Breast epithelium (tissue), 4 donors: ENCODE results near the gene SPAAR. TPM values are rescaled to one million over a fixed set of nuclear protein-coding genes. Genes with fewer than 3 reads are reported as not detected.
A peak's percentile ranks its signal among the peaks of the same experiment; 100 is the strongest.

Source experiments
- DNase-seq, 2 donors: peaks; one replicate each; pipeline ENCODE4 v3.0.0-alpha.2; 2019; ENCODE audit warnings: low spot score in 2 of 2
- H3K27ac ChIP-seq, 2 donors: fragments of 200-600 bp; sonication (generic) in 1 of 2; one replicate each; pipeline ENCODE4 v1.5.1; 2016 to 2019; ENCODE audit warnings: mild to moderate bottlenecking in 1 of 2
- H3K27me3 ChIP-seq, 2 donors: fragments of 200-600 bp; sonication (generic) in 1 of 2; one replicate each; pipeline versions ENCODE4 v1.5.1 to v1.6.0; 2017 to 2019; ENCODE audit warnings: control low read depth in 1 of 2, mild to moderate bottlenecking in 1 of 2
- H3K36me3 ChIP-seq: fragments of 200-600 bp; one replicate; pipeline ENCODE4 v1.5.1; 2019
- H3K4me1 ChIP-seq, 2 donors: fragments of 200-600 bp; sonication (generic); one replicate each; pipeline ENCODE4 v1.5.1; 2016 to 2019; ENCODE audit warnings: control low read depth in 1 of 2
- H3K4me3 ChIP-seq, 3 donors: fragments of 200-600 bp; sonication (generic); 1 replicate in 2 of 3; 2 replicates in 1 of 3; pipeline ENCODE4 v1.5.1; 2016 to 2019; ENCODE audit warnings: mild to moderate bottlenecking in 3 of 3, moderate library complexity in 2 of 3
- H3K9me3 ChIP-seq, 2 donors: fragments of 200-600 bp; sonication (generic) in 1 of 2; one replicate each; pipeline ENCODE4 v1.5.1; 2016 to 2019; ENCODE audit warnings: control low read depth in 1 of 2
- CTCF ChIP-seq, 3 donors: fragments of 450-650 bp; IDR thresholded peaks; one replicate each; pipeline ENCODE4 v1.5.1; 2016 to 2017; ENCODE audit warnings: antibody characterized with exemption in 3 of 3, mild to moderate bottlenecking in 3 of 3, moderate library complexity in 3 of 3
- POLR2A ChIP-seq: fragments of 450-650 bp; IDR thresholded peaks from one replicate; pipeline ENCODE4 v1.6.1; 2016; ENCODE audit warnings: antibody characterized with exemption, mild to moderate bottlenecking, moderate library complexity
- POLR2AphosphoS5 ChIP-seq, 3 donors: sonication (generic); formaldehyde crosslinking; IDR thresholded peaks; one replicate each; pipeline ENCODE4 v1.6.1; 2017; ENCODE audit warnings: antibody characterized with exemption in 3 of 3
- intact Hi-C: fragments of 100-400 bp; cut with DNase I; formaldehyde crosslinking; loops from one replicate; pipeline ENCODE4 v1.15.1; 2023; ENCODE audit warnings: low total_unique reads
- total RNA-seq, 3 donors: library from RNA; depleted of rRNA; stranded (reverse); fragments of >200 nt; gene quantifications; one replicate each; pipeline ENCODE4 v1.1.0, GENCODE V29; 2016

Gene SPAAR
- total RNA-seq, 3 donors from 2014 or later = 4.8 to 13.4 (median 8.6) TPM

- Histone ChIP-seq H3K27ac (no peak overlapping the region), H3K4me1 (peaks cover 0 to 3% of the 10 kb centered on the region in 2 donors), H3K4me3 (no peak overlapping the region), H3K27me3 (no peaks in the 10 kb centered on the region), H3K9me3 (no peaks in the 10 kb centered on the region), H3K36me3 (no peaks in the 10 kb centered on the region)
- no peak for DNase-seq
- TF ChIP-seq CTCF (IDR thresholded peaks at IDR 0.05) = no peak
- TF ChIP-seq POLR2AphosphoS5 (IDR thresholded peaks at IDR 0.05) = no peak
- TF ChIP-seq POLR2A = no peak
- intact Hi-C loops = no loop called here
Measured at GRCh38 chr9:35899021-35899420, 10.3 kb upstream of the SPAAR start.

- Histone ChIP-seq H3K36me3 (no peaks in the 10 kb centered on the region), H3K4me1 (peaks cover 29 to 38% of the 10 kb centered on the region in 2 donors), H3K27me3 (no peaks in the 10 kb centered on the region), H3K27ac (no peak overlapping the region), H3K9me3 (no peaks in the 10 kb centered on the region), H3K4me3 (no peak overlapping the region)
- TF ChIP-seq CTCF (IDR thresholded peaks at IDR 0.05) (peak; percentile 79 to 93 (median 85)), POLR2AphosphoS5 (IDR thresholded peaks at IDR 0.05) (peak in 1 of 3 donors; percentile 23), POLR2A (no peak)
- DNase-seq = no peak
- intact Hi-C loops = no loop called here
Measured at GRCh38 chr9:35903049-35903448, 6.2 kb upstream of the SPAAR start.

GRCh38 chr9:35904338-35904737, 5.0 kb upstream of the SPAAR start:
- intact Hi-C loops = no loop called here
- H3K27ac ChIP-seq = peak overlapping the region; percentile 95 to 100
- TF ChIP-seq POLR2A (no peak), CTCF (IDR thresholded peaks at IDR 0.05) (no peak), POLR2AphosphoS5 (IDR thresholded peaks at IDR 0.05) (no peak)
- no peaks in the 10 kb centered on the region for H3K36me3 ChIP-seq
- DNase-seq = no peak
- no peaks in the 10 kb centered on the region for H3K9me3 ChIP-seq
- H3K27me3 ChIP-seq = no peaks in the 10 kb centered on the region
- H3K4me1 ChIP-seq = peaks cover 42 to 51% of the 10 kb centered on the region in 2 donors
- no peak overlapping the region for H3K4me3 ChIP-seq

GRCh38 chr9:35905051-35905781, 4.1 kb upstream of the SPAAR start:
- no peak for DNase-seq
- peaks cover 47 to 60% of the 10 kb centered on the region in 2 donors for H3K4me1 ChIP-seq
- peak overlapping the region; percentile 95 to 100 for H3K27ac ChIP-seq
- H3K27me3 ChIP-seq = no peaks in the 10 kb centered on the region
- no peaks in the 10 kb centered on the region for H3K9me3 ChIP-seq
- no peak for TF ChIP-seq POLR2AphosphoS5 (IDR thresholded peaks at IDR 0.05)
- no peak for TF ChIP-seq CTCF (IDR thresholded peaks at IDR 0.05)
- TF ChIP-seq POLR2A = no peak
- H3K36me3 ChIP-seq = no peaks in the 10 kb centered on the region
- intact Hi-C loops = no loop called here
- peak overlapping the region in 1 of 3 donors; percentile 62 for H3K4me3 ChIP-seq

- peak within 1 kb of the TSS; percentile 43 to 62 (median 47) for H3K4me3 ChIP-seq
- intact Hi-C loops = no loop called here
- H3K4me1 ChIP-seq = peaks cover 47 to 65% of the 10 kb centered on the region in 2 donors
- no peaks in the 10 kb centered on the region for H3K36me3 ChIP-seq
- no peaks in the 10 kb centered on the region for H3K27me3 ChIP-seq
- TF ChIP-seq CTCF (IDR thresholded peaks at IDR 0.05) (no peak), POLR2AphosphoS5 (IDR thresholded peaks at IDR 0.05) (peak; percentile 79 to 89 (median 88))
- peak within 1 kb of the TSS; percentile 95 to 100 for H3K27ac ChIP-seq
- H3K9me3 ChIP-seq = no peaks in the 10 kb centered on the region
- DNase-seq = peak; percentile 96
Measured at GRCh38 chr9:35905912-35906679, 3.2 kb upstream of the SPAAR start, which contains the start of gene HRCT1. TSS of gene HRCT1 (plus strand) at chr9:35906202. CDS start at chr9:35906288, 86 bp downstream.
